ELR (cell line): ENCODE results near the gene TMPRSS6.
A peak's percentile ranks its signal among the peaks of the same experiment; 100 is the strongest.

Experiments
- DNase-seq: peaks from one replicate; pipeline ENCODE4 v3.0.0-alpha.2; 2015; ENCODE audit warnings: low read depth

TMPRSS6 gene

GRCh38 chr22:37109242-37109917 is at the start of gene TMPRSS6:
TSS of gene TMPRSS6 (minus strand) at chr22:37109713. CDS start at chr22:37103417, 6,296 bp downstream.
- no peak for DNase-seq

DNA sequence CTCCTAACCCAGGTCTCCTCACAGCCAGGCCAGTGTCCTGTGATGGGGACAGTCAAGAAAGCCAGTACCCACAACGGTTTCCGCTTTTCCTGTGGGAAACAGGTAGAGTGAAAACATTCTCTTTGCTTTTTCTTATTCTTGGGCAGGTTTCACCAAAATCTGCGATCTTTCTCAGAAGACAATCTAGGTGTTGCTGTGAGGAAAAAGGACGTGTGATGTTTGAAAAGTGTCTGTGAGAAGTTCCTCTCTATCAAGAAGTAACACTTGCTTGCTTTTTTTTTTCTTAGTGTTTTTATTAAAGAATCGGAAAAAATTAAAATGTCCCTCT is 49.4 kb upstream of the TMPRSS6 start:
- no peak for DNase-seq

DNA sequence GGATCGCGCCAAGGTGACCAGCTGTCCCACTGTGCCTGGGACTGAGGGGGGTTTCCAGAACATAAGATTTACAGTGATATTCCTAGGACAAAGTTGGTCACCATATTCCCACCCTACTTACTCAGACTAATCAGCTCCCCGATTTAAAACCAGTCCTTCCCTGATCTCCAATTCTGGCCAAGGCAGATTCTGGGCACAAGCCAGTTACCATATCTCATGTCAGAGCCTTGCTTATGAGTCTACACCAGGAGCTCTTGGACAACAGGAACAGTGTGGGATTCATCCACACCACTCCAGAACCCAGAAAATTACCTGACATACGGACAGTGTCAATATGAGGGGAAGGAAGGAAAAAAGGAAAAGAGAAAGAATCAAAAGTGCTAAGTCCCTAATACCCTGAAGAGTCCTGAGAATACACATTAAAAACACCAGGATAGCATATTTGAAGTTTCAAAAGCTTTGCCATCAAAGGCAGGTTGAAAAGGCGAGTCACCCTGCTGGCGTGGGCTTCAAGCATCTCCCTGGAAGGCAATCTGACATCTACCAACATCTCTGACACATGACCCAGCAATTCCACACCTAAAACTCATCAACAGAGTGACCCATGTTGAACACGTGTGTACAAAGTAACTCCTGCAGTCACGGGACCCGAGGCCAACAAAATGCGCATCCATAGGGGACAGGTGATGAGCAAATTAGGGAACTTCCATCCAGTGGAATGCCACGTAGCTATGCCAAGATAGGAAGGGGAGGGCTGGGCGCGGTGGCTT is 48.2 kb upstream of the TMPRSS6 start:
- DNase-seq = peak; percentile 66

DNA sequence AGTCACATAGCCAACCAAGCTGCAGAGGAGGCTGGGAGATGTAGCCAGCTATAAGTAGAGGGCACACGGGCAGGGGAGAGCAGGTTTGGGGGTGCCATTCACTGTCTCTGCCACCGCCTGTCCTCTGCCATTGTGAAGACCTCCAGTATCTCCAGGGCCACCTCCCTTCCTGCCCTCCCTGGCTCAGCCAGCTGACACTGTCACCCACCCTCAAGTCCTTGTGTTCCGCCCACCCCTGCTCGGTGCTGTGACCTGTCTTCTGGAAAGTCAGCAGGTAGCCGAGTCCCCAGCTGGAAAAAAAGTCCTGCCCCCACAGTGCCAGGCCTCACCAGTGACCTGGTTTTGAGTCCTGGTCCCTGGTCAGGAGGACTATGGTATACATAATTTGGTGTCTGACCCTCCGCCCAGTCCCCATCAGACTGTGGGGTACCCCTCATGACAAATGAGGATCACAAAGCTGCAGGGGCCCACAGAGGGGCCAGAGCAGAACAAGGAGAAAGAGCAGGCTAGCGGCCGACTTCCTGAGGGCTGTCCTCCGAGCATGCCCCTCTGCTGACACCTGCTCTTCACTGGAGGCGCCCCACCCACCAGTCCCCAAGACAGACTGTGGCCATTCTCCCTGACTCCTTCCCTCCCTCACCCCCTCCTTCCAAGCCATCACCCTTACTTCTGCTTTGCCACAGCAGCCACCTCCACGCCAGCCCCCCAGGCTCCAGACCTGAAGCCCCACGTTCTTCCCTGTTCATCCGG is 47.3 kb upstream of the TMPRSS6 start:
- DNase-seq = no peak

DNA sequence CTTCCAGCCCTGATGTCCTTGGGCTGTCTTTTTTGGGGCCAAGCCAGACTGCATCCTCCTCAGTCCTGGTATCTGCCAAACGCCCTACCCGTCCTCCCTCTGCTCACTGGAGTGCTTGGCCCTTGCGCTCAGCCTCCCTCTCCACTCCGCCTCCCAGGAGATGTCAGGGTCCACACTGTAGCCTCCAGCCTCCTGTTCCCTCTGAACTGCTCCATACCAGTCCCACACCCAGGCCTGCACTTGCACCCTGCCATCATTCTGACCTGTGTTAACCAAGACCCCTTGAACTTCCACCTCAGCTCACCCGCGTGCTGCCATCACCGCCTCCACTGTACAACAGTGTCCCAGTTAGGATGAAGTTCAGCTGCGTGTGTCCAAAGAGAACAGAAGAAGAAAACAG is 46.5 kb upstream of the TMPRSS6 start:
- DNase-seq = no peak

DNA sequence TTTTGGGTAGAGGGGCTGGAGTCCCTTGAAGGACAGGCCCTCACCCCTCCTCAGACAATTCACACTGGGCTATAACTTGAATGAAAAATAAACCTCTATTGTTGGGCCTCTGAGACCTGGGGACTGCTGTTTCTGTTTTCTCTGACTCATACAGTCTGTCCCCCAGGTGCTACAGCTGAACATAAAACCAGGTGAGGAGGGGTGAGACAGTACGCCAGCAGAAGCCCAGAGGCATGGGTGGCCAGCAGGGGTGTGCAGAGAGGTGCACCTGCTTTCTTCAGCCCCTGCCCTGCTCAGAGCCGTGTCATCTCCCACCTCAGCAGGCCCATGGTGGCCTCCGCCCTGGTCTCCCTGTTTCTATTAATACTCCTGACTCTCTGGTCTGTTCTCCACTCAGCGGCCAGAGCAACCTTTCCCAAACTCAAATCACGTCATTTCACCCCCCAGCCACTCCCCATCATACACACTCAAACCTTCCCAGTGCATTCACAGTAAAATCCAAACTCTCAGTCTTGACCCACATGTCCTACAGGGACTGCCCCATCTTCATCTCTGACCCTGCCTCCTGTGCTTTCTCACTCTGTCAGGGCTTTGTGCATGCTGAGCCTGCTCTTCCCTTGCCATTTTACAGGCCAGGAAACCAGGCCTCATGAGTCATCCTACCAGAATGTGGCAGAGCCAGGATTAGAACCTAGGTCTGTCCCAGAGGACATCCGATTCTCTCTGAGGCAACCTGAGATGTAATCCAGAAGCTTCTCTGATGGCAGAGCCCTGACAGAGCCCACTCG is 45.6 kb upstream of the TMPRSS6 start:
- DNase-seq = peak; percentile 58

- no peak for DNase-seq
Measured at GRCh38 chr22:37153901-37154300, 44.4 kb upstream of the TMPRSS6 start.

- no peak for DNase-seq
Measured at GRCh38 chr22:37151401-37151800, 41.9 kb upstream of the TMPRSS6 start.

DNA sequence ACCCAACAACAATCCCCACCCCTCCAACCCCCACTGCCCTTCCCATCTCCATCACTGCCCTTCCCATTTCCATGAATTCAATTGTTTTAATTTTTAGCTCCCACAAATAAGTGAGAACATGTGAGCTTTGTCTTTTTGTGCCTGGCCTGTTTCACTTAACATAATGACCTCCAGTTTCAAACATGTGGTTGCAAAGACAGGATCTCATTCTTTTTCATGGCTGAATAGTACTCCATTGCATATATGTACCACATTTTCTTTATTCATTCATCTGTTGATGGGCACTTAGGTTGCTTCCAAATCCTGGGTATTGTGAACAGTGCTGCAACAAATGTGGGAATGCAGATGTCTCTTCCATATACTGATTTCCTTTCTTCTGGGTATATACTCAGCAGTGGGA is 41.2 kb upstream of the TMPRSS6 start:
- DNase-seq = no peak

DNA sequence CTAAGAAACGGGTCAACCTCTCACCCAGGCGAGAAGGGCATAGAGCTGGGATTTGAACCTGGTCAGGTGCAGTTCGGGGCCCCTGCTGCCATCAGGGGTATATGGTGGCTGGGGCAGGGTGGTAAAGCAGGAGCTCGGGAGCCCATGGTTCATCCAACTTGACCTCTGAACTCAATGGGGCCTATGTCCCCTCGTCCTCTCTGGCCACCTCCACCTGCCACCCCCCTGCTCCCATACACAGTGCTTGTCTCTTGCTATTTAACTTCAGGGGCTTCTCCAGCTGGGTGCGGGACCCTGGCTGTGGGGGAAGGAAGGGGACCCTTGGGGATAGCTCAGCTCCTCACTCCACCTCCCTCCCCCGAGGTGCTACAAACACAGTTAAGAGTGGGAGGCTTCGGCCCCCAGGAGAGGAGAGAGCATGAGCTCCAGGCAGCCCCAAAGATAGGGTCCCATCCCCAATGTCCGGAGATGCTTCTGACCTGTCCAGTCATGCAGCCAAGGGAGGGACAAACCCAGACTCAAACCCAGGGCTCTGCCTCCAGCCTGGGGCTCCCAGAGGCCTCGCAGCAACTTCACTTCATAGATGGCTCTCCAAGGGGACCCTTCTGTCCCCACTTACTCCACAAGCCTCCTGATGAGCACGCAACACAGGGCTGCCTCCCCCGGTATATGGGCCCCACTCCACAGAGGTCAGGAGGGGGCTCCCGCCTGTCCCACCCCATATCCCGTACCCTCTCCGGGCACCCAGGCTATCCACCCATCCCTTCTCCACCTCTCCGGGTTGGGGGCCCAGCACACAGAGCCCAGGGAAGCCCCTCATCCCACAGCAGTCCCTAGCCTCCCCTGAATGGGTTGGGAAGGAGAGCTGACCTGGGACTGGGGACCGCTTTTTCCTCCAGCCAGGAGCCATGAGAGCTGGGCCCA is 39.5 kb upstream of the TMPRSS6 start:
- DNase-seq = no peak

GRCh38 chr22:37148031-37148651 is 38.6 kb upstream of the TMPRSS6 start:
- DNase-seq = no peak

DNA sequence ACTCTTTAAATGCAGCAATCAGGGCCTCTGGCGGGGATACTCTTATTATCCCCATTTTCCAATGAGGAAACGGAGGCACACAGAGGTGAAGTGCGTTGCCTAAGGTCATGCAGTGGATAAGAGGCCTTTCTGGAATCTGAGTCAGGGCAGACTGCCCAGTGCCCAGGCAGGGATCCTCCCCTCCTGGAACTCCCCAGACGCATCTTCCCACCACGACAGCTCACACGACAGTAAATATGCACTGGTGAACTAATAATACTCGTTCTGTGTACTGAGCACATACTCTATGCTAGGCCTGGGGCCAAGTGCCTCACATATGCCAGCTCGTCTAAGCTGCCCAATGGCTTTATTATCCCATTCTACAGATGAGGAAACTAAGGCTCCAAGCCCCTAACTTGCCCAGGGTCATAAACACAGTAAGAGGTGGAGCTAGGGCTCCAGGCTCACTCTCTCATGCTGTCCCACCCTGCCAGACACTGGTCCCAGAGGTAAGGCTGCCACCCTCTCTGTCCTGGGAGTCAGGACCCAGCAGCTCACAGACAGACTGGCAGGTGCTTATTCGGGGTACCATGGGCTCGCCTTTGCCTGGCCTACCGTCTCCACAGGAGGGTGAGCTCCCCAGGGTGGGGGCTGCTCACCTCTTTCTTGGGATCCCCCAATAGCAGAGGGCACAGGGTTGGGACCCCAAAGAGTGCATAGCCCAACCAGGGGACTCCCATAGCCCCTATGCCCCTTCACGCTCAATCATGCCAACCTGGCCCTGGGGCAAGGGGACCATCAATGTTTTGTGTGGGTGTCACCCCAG is 37.9 kb upstream of the TMPRSS6 start:
- DNase-seq = no peak

GRCh38 chr22:37146507-37147180 is 37.1 kb upstream of the TMPRSS6 start:
- DNase-seq = no peak

DNA sequence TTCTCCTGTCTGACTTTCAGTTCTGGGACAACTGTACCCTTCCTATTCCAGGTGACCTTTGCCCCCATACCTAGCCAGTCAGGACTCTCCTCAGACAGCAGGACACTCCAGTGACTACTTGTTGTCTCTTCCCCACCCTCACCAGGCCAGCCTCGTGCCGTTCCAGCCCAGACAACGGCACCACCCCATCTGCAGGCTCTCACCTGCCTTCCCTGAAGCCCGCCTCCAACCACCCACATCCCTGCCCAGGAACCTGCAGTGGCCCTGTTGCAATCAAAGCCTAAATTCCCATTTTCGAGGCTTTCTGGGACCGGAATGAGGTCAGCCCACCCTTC is 36.5 kb upstream of the TMPRSS6 start:
- DNase-seq = no peak

- no peak for DNase-seq
Measured at GRCh38 chr22:37145180-37146050, 35.9 kb upstream of the TMPRSS6 start.

- DNase-seq = no peak
Measured at GRCh38 chr22:37144180-37144554, 34.7 kb upstream of the TMPRSS6 start.

DNA sequence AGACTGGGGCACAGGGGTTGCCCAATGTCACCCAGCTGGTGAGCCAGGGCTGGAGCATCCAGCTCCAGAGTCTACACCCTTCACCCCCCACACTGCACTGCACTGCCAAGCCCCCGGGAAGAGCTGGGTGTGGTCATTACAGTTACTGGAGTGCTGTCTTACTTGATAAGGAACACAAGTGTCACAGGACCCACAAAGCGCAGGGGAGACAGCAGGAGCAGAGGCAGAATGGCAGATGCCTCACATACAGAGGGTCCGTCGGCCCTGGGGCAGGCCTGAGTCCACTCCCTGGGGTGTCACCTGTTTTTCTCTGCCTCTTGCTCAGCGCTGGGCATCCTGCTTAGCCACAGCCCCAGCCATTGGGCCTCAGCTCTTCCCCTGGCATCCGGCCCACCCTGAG is 32.5 kb upstream of the TMPRSS6 start:
- DNase-seq = no peak

GRCh38 chr22:37141476-37141875 is 32.0 kb upstream of the TMPRSS6 start:
- no peak for DNase-seq
